SU-DHL-6 (cell line): ENCODE results near the gene DDX17.

Source experiments
- H2AFZ ChIP-seq: fragments of 200-600 bp; sonication (generic); 2 replicates; pipeline ENCODE4 v1.6.1; 2014; ENCODE audit warnings: low read depth, mild to moderate bottlenecking, moderate library complexity, mixed read lengths, antibody characterized with exemption, low read length; ENCODE audit not compliant: severe bottlenecking
- H3F3A ChIP-seq: fragments of 200-600 bp; shearing (Covaris generic); 2 replicates; pipeline ENCODE4 v1.6.0; 2016; ENCODE audit warnings: antibody characterized with exemption, mild to moderate bottlenecking; ENCODE audit not compliant: insufficient read depth
- H3K27ac ChIP-seq: fragments of 200-600 bp; sonication (generic); 2 replicates; pipeline ENCODE4 v1.5.1; 2016; ENCODE audit warnings: low read depth, mild to moderate bottlenecking, low read length, moderate library complexity, mixed read lengths
- H3K27me3 ChIP-seq: fragments of 200-600 bp; sonication (generic), shearing (Covaris generic); 2 replicates; pipeline ENCODE4 v1.6.0; 2014; ENCODE audit warnings: mild to moderate bottlenecking, low read length
- H3K36me3 ChIP-seq: fragments of 200-600 bp; sonication (generic); 2 replicates; pipeline ENCODE4 v1.6.1; 2014; ENCODE audit warnings: mild to moderate bottlenecking, low read length, mixed read lengths
- H3K4me2 ChIP-seq: fragments of 300-600, 200-600 bp; shearing (Covaris generic), sonication (generic); 2 replicates; pipeline ENCODE4 v1.6.0; 2014; ENCODE audit warnings: low read length, low read depth, mild to moderate bottlenecking; ENCODE audit not compliant: poor library complexity, severe bottlenecking
- H3K4me3 ChIP-seq: fragments of 200-600 bp; sonication (generic); 2 replicates; pipeline ENCODE4 v1.5.1; 2014; ENCODE audit warnings: antibody characterized with exemption, low read length, mild to moderate bottlenecking, mixed read lengths; ENCODE audit not compliant: insufficient read depth, poor library complexity, severe bottlenecking
- H3K79me2 ChIP-seq: fragments of 200-600 bp; sonication (generic); 2 replicates; pipeline ENCODE4 v1.6.1; 2014; ENCODE audit warnings: mild to moderate bottlenecking, low read length, moderate library complexity; ENCODE audit not compliant: insufficient read depth
- H3K9ac ChIP-seq: fragments of 200-600 bp; sonication (generic); 2 replicates; pipeline ENCODE4 v1.7.0; 2014; ENCODE audit warnings: mild to moderate bottlenecking, low read length
- H3K9me2 ChIP-seq: fragments of 200-600 bp; sonication (generic); replicated peaks from 2 replicates; pipeline ENCODE4 v1.6.1; 2014; ENCODE audit warnings: low read length; ENCODE audit not compliant: insufficient read depth
- H3K9me3 ChIP-seq: fragments of 200-600 bp; sonication (generic); 2 replicates; pipeline ENCODE4 v1.6.1; 2014; ENCODE audit warnings: low read length, mixed read lengths; ENCODE audit not compliant: insufficient read depth
- H4K20me1 ChIP-seq: fragments of 200-600 bp; sonication (generic); 2 replicates; pipeline ENCODE4 v1.6.1; 2014; ENCODE audit warnings: low read depth, mild to moderate bottlenecking, antibody characterized with exemption, low read length, moderate library complexity, mixed read lengths
- EZH2phosphoT487 ChIP-seq: fragments of 200-600 bp; sonication (generic), shearing (Covaris generic); conservative IDR thresholded peaks from 2 replicates; pipeline ENCODE4 v1.6.1; 2018; ENCODE audit warnings: mild to moderate bottlenecking, antibody characterized with exemption, low read length, moderate library complexity, mixed read lengths
- TF ChIP-seq, protein P1 (sequence below): fragments of 200-600 bp; sonication (generic); IDR thresholded peaks from one replicate; pipeline ENCODE4 v1.5.1; 2017; ENCODE audit warnings: antibody characterized with exemption, mild to moderate bottlenecking, low read length, moderate library complexity; ENCODE audit not compliant: insufficient read depth, poor library complexity, severe bottlenecking

DDX17 gene

DNA sequence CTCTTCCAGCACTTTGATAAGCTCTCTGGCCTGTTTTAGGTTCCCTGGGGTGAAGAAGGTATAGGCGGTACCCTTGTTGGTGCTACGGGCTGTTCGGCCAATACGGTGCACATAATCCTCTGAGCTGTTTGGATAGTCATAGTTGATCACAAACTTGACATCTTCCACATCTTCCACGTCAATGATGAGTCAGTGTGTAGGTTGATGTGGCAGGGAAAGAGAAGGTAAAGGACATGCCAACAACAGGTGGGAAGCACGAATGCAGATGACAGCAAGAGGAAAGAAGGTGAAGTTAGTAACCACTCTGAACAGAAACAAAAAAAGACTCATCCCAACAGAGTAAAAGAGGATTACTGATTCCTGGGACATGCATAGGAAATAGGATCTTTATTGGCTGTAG is 18.2 kb downstream of the DDX17 start:
- H3K4me3 ChIP-seq, result no peak overlapping the region
- no peaks in the 10 kb centered on the region for H3K9me3 ChIP-seq
- peaks cover 4% of the 10 kb centered on the region; the same call in 1 of the 2 replicates for H3K79me2 ChIP-seq
- H3K9ac ChIP-seq, result no peak overlapping the region
- H3K27ac ChIP-seq, result no peak overlapping the region
- peaks cover 43% of the 10 kb centered on the region for H3F3A ChIP-seq
- peaks cover 8% of the 10 kb centered on the region; the same call in 1 of the 2 replicates for H4K20me1 ChIP-seq
- TF ChIP-seq, protein P1, sequence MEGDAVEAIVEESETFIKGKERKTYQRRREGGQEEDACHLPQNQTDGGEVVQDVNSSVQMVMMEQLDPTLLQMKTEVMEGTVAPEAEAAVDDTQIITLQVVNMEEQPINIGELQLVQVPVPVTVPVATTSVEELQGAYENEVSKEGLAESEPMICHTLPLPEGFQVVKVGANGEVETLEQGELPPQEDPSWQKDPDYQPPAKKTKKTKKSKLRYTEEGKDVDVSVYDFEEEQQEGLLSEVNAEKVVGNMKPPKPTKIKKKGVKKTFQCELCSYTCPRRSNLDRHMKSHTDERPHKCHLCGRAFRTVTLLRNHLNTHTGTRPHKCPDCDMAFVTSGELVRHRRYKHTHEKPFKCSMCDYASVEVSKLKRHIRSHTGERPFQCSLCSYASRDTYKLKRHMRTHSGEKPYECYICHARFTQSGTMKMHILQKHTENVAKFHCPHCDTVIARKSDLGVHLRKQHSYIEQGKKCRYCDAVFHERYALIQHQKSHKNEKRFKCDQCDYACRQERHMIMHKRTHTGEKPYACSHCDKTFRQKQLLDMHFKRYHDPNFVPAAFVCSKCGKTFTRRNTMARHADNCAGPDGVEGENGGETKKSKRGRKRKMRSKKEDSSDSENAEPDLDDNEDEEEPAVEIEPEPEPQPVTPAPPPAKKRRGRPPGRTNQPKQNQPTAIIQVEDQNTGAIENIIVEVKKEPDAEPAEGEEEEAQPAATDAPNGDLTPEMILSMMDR, result no peak
- no peak for TF ChIP-seq EZH2phosphoT487
- no peak overlapping the region for H3K4me2 ChIP-seq
- no peak overlapping the region for H2AFZ ChIP-seq
- no peaks in the 10 kb centered on the region for H3K27me3 ChIP-seq
- H3K9me2 ChIP-seq, result no peaks in the 10 kb centered on the region
- peaks cover 83% of the 10 kb centered on the region for H3K36me3 ChIP-seq

DNA sequence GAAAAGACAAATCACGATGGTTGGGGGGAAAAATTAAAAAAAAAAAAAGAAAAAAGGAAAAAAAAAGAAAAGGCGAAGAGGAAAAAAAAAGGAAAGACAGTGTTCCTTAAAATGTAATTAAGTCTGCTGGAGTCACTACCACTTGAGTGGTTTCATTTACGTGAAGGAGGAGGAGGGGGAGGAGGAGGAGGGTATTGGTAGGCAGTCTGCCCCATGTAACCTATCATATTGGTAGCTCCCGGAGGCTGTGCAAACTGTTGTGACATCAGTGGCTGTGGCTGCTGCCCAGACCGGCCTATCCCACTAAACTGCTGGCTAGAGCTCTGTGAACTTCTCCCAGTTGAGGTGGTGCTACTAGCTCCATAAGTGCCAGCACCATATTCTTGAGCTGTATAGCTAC is 20.3 kb downstream of the DDX17 start:
- Histone ChIP-seq H2AFZ (no peak overlapping the region), H3K27ac (no peak overlapping the region), H3K4me2 (no peak overlapping the region), H3K9ac (no peak overlapping the region), H3K27me3 (no peaks in the 10 kb centered on the region), H3K4me3 (no peak overlapping the region), H3K79me2 (no peaks in the 10 kb centered on the region), H3K9me3 (no peaks in the 10 kb centered on the region), H3K36me3 (peaks cover 68% of the 10 kb centered on the region), H3K9me2 (no peaks in the 10 kb centered on the region), H3F3A (peaks cover 48% of the 10 kb centered on the region), H4K20me1 (peaks cover 4% of the 10 kb centered on the region; the same call in 1 of the 2 replicates)
- TF ChIP-seq, protein P1, result no peak
- no peak for TF ChIP-seq EZH2phosphoT487

DNA sequence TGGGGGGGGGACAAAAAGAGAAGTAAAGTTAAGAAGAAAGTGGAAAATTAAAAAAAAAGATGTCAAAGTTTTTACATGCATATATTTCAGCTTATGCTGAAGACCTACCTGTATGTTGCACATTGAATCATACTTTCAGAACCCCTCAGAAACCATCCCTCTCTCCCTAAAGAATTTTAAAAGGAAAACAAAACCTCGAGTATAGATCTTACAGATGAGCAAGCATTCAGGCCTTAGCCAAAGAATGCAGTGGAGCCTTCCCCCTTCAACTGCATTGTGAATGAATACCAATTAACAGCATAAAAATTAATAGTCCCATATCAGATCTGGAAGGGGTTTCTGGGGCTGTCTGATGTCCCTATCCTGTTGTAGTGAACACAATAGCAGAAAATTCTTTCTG is 21.9 kb downstream of the DDX17 start:
- no peak overlapping the region for H3K9ac ChIP-seq
- H3K79me2 ChIP-seq, result no peaks in the 10 kb centered on the region
- H2AFZ ChIP-seq, result no peak overlapping the region
- no peak overlapping the region for H3K27ac ChIP-seq
- H3K9me2 ChIP-seq, result no peaks in the 10 kb centered on the region
- H3K9me3 ChIP-seq, result no peaks in the 10 kb centered on the region
- peaks cover 49% of the 10 kb centered on the region for H3F3A ChIP-seq
- TF ChIP-seq, protein P1, result no peak
- H3K4me3 ChIP-seq, result no peak overlapping the region
- peaks cover 54% of the 10 kb centered on the region for H3K36me3 ChIP-seq
- no peaks in the 10 kb centered on the region for H3K27me3 ChIP-seq
- no peak overlapping the region for H3K4me2 ChIP-seq
- H4K20me1 ChIP-seq, result peaks cover 3% of the 10 kb centered on the region; the same call in 1 of the 2 replicates
